Neural progenitor cell (in vitro differentiated cells): Measurements from ENCODE around the gene SLC4A11. TPM values are rescaled to one million over a fixed set of nuclear protein-coding genes. Genes with fewer than 3 reads are reported as not detected.

Experiments used
- DNase-seq: peaks from one replicate; pipeline ENCODE4 v3.0.0-alpha.2; 2016; ENCODE audit warnings: low spot score
- H2AFZ ChIP-seq: fragments of 200-600 bp; sonication (generic); replicated peaks from 2 replicates; pipeline ENCODE4 v1.6.1; 2016; ENCODE audit warnings: antibody characterized with exemption
- H3F3A ChIP-seq: fragments of 200-600 bp; sonication (generic); 2 replicates; pipeline ENCODE4 v1.6.1; 2016; ENCODE audit warnings: antibody characterized with exemption, low read depth
- H3K27ac ChIP-seq: fragments of 200-600 bp; sonication (generic); 2 replicates; pipeline ENCODE4 v1.5.1; 2016; ENCODE audit warnings: mild to moderate bottlenecking
- H3K27me3 ChIP-seq: fragments of 200-600 bp; sonication (generic); 2 replicates; pipeline ENCODE4 v1.6.1; 2016; ENCODE audit warnings: mild to moderate bottlenecking, moderate library complexity
- H3K36me3 ChIP-seq: fragments of 200-600 bp; sonication (generic); 2 replicates; pipeline ENCODE4 v1.5.1; 2016
- H3K4me1 ChIP-seq: fragments of 200-600 bp; sonication (generic); 2 replicates; pipeline ENCODE4 v1.6.1; 2016; ENCODE audit warnings: mixed run types
- H3K4me2 ChIP-seq: fragments of 200-600 bp; sonication (generic); 2 replicates; pipeline ENCODE4 v1.6.1; 2016
- H3K4me3 ChIP-seq: fragments of 200-600 bp; sonication (generic); 2 replicates; pipeline ENCODE4 v1.5.1; 2016
- H3K79me2 ChIP-seq: fragments of 200-600 bp; sonication (generic); 2 replicates; pipeline ENCODE4 v1.6.1; 2016; ENCODE audit warnings: low read depth
- H3K9ac ChIP-seq: fragments of 200-600 bp; sonication (generic); 2 replicates; pipeline ENCODE4 v1.6.1; 2016
- H3K9me3 ChIP-seq: fragments of 200-600 bp; sonication (generic); 2 replicates; pipeline ENCODE4 v1.5.1; 2016; ENCODE audit warnings: low read depth
- H4K20me1 ChIP-seq: fragments of 200-600 bp; sonication (generic); 2 replicates; pipeline ENCODE4 v1.6.1; 2016; ENCODE audit warnings: low read depth
- H3K27ac Mint-ChIP-seq: 3 replicates; pipeline ENCODE4 v1.8.0; 2021; ENCODE audit warnings: mixed read lengths
- H3K27me3 Mint-ChIP-seq: 2 replicates; pipeline ENCODE4 v1.8.0; 2022; ENCODE audit warnings: low read depth, mild to moderate bottlenecking, inconsistent platforms, moderate library complexity, mixed read lengths; ENCODE audit not compliant: insufficient read depth
- H3K36me3 Mint-ChIP-seq: 3 replicates; pipeline ENCODE4 v1.8.0; 2021; ENCODE audit warnings: mixed read lengths
- H3K4me1 Mint-ChIP-seq: 3 replicates; pipeline ENCODE4 v1.8.0; 2021; ENCODE audit warnings: mixed read lengths
- H3K4me3 Mint-ChIP-seq: 3 replicates; pipeline ENCODE4 v1.8.0; 2021; ENCODE audit warnings: mild to moderate bottlenecking, moderate library complexity, mixed read lengths
- H3K9me3 Mint-ChIP-seq: 3 replicates; pipeline ENCODE4 v1.8.0; 2020; ENCODE audit warnings: mixed read lengths
- CTCF ChIP-seq: fragments of 200-600 bp; sonication (generic); IDR thresholded peaks from 2 replicates; pipeline ENCODE4 v1.5.1; 2017; ENCODE audit warnings: antibody characterized with exemption, mild to moderate bottlenecking
- EZH2 ChIP-seq: fragments of 200-600 bp; sonication (generic); IDR thresholded peaks from 2 replicates; pipeline ENCODE4 v1.6.1; 2017; ENCODE audit warnings: antibody characterized with exemption, mild to moderate bottlenecking, moderate library complexity
- EZH2phosphoT487 ChIP-seq: fragments of 200-600 bp; sonication (generic); IDR thresholded peaks from 2 replicates; pipeline ENCODE4 v1.6.1; 2017; ENCODE audit warnings: antibody characterized with exemption
- total RNA-seq: library from RNA; depleted of rRNA; stranded (reverse); fragments of >200 nt; gene quantifications from 2 replicates; pipeline ENCODE4 v1.2.3, GENCODE V29; 2015; ENCODE audit warnings: low replicate concordance

SLC4A11 gene
- total RNA-seq, 1 donor from 2014 or later: 0.95 TPM

GRCh38 chr20:3194617-3195280 is 44.2 kb downstream of the SLC4A11 start:
- no peaks in the 10 kb centered on the region for H3K79me2 ChIP-seq
- TF ChIP-seq EZH2phosphoT487: no peak
- TF ChIP-seq CTCF: no peak
- TF ChIP-seq EZH2: no peak
- H2AFZ ChIP-seq: no peak overlapping the region
- no peaks in the 10 kb centered on the region for H3K27me3 ChIP-seq
- no peaks in the 10 kb centered on the region for H4K20me1 ChIP-seq
- Mint-ChIP-seq H3K9me3 (no peaks in the 10 kb centered on the region), H3K36me3 (peaks cover 47% of the 10 kb centered on the region), H3K27me3 (peaks cover 5% of the 10 kb centered on the region), H3K27ac (no peak overlapping the region), H3K4me1 (no peaks in the 10 kb centered on the region), H3K4me3 (no peak overlapping the region)
- H3F3A ChIP-seq: no peaks in the 10 kb centered on the region
- H3K9me3 ChIP-seq: no peaks in the 10 kb centered on the region
- no peak overlapping the region for H3K4me3 ChIP-seq
- H3K27ac ChIP-seq: no peak overlapping the region
- no peaks in the 10 kb centered on the region for H3K4me1 ChIP-seq
- DNase-seq: no peak
- no peaks in the 10 kb centered on the region for H3K36me3 ChIP-seq
- no peak overlapping the region for H3K9ac ChIP-seq
- no peak overlapping the region for H3K4me2 ChIP-seq

GRCh38 chr20:3193806-3194616 is 45.0 kb downstream of the SLC4A11 start:
- no peak for TF ChIP-seq EZH2
- TF ChIP-seq CTCF: no peak
- no peak for TF ChIP-seq EZH2phosphoT487
- Histone ChIP-seq H3K36me3 (no peaks in the 10 kb centered on the region), H3K9me3 (no peaks in the 10 kb centered on the region), H3K27me3 (no peaks in the 10 kb centered on the region), H3K9ac (no peak overlapping the region), H2AFZ (no peak overlapping the region), H3K27ac (no peak overlapping the region), H3K4me1 (no peaks in the 10 kb centered on the region), H3K79me2 (no peaks in the 10 kb centered on the region), H3F3A (peaks cover 3% of the 10 kb centered on the region), H3K4me2 (no peak overlapping the region), H3K4me3 (no peak overlapping the region), H4K20me1 (no peaks in the 10 kb centered on the region)
- DNase-seq: no peak
- H3K9me3 Mint-ChIP-seq: no peaks in the 10 kb centered on the region
- no peak overlapping the region for H3K4me3 Mint-ChIP-seq
- no peaks in the 10 kb centered on the region for H3K4me1 Mint-ChIP-seq
- H3K27ac Mint-ChIP-seq: no peak overlapping the region
- peaks cover 5% of the 10 kb centered on the region for H3K27me3 Mint-ChIP-seq
- H3K36me3 Mint-ChIP-seq: peaks cover 40% of the 10 kb centered on the region

GRCh38 chr20:3192226-3193015 is 46.6 kb downstream of the SLC4A11 start:
- Histone ChIP-seq H3K27me3 (no peaks in the 10 kb centered on the region), H3K27ac (no peak overlapping the region), H3K4me3 (no peak overlapping the region), H3F3A (peaks cover 3% of the 10 kb centered on the region), H3K9ac (no peak overlapping the region), H3K9me3 (no peaks in the 10 kb centered on the region), H2AFZ (no peak overlapping the region), H3K4me2 (no peak overlapping the region), H3K79me2 (no peaks in the 10 kb centered on the region), H3K4me1 (no peaks in the 10 kb centered on the region), H3K36me3 (no peaks in the 10 kb centered on the region), H4K20me1 (no peaks in the 10 kb centered on the region)
- no peak overlapping the region for H3K27ac Mint-ChIP-seq
- TF ChIP-seq EZH2phosphoT487: no peak
- TF ChIP-seq CTCF: no peak
- no peak for TF ChIP-seq EZH2
- no peak for DNase-seq
- H3K36me3 Mint-ChIP-seq: peaks cover 36% of the 10 kb centered on the region
- no peaks in the 10 kb centered on the region for H3K9me3 Mint-ChIP-seq
- H3K4me3 Mint-ChIP-seq: no peak overlapping the region
- H3K4me1 Mint-ChIP-seq: no peaks in the 10 kb centered on the region
- peaks cover 5% of the 10 kb centered on the region for H3K27me3 Mint-ChIP-seq
